Heart left ventricle (tissue), 16 donors: ENCODE data around the gene MTG1. TPM values are rescaled to one million over a fixed set of nuclear protein-coding genes. Genes with fewer than 3 reads are reported as not detected.
A peak's percentile ranks its signal among the peaks of the same experiment; 100 is the strongest.
"Not testable (repeated sequence)": the region's sequence is repeated elsewhere in the genome, so short reads cannot be mapped to it uniquely, and the experiment has no call there.

Experiments used
- ATAC-seq, 4 donors: fragments of 200-7000 bp; cut with Tn5 transposase; one replicate each; pipeline ENCODE4 v1.9.1; 2020 to 2022; ENCODE audit warnings: moderate library complexity in 4 of 4, mild to moderate bottlenecking in 3 of 4, moderate number of reproducible peaks in 1 of 4
- DNase-seq, 5 donors: peaks; one replicate each; pipeline ENCODE4 v3.0.0-alpha.2; 2020
- H3K27ac ChIP-seq, 12 donors: fragments of 200-600 bp; sonication (generic) in 4 of 12; one replicate each; pipeline versions ENCODE4 v1.5.0 to v1.8.0; 2016 to 2022; ENCODE audit warnings: mild to moderate bottlenecking in 2 of 12
- H3K27me3 ChIP-seq, 9 donors: fragments of 200-600 bp; sonication (generic) in 2 of 9; one replicate each; pipeline versions ENCODE4 v1.5.1 to v1.8.0; 2016 to 2022; ENCODE audit warnings: mild to moderate bottlenecking in 3 of 9
- H3K36me3 ChIP-seq, 9 donors: fragments of 200-600 bp; sonication (generic) in 2 of 9; one replicate each; pipeline versions ENCODE4 v1.5.0 to v1.8.0; 2018 to 2022; ENCODE audit warnings: mild to moderate bottlenecking in 2 of 9
- H3K4me1 ChIP-seq, 12 donors: fragments of 200-600 bp; sonication (generic) in 4 of 12; one replicate each; pipeline versions ENCODE4 v1.5.0 to v1.8.0; 2016 to 2022; ENCODE audit warnings: mild to moderate bottlenecking in 3 of 12
- H3K4me3 ChIP-seq, 12 donors: fragments of 200-600 bp; sonication (generic) in 4 of 12; one replicate each; pipeline versions ENCODE4 v1.5.0 to v1.8.0; 2017 to 2022; ENCODE audit warnings: mild to moderate bottlenecking in 9 of 12, moderate library complexity in 4 of 12
- H3K9me3 ChIP-seq, 12 donors: fragments of 200-600 bp; sonication (generic) in 4 of 12; one replicate each; pipeline versions ENCODE4 v1.5.0 to v1.8.0; 2016 to 2022; ENCODE audit warnings: mild to moderate bottlenecking in 1 of 12
- POLR2A ChIP-seq, 2 donors: fragments of 450-650 bp; IDR thresholded peaks; one replicate each; pipeline ENCODE4 v1.6.1; 2017; ENCODE audit warnings: antibody characterized with exemption in 2 of 2, mild to moderate bottlenecking in 2 of 2, moderate library complexity in 2 of 2
- WGBS, 4 donors: extraction: QIAGEN DNeasy Blood & Tissue Kit in 2 of 4; methylation state at CpG; one replicate each; pipeline versions ENCODE4 v1.1.5 to v1.1.7; 2013 to 2018; 5-methylcytosine and 5-hydroxymethylcytosine counted together
- intact Hi-C, 10 donors: fragments of 100-400 bp; cut with DNase I; formaldehyde crosslinking; loops; one replicate each; pipeline versions ENCODE4 v1.11.1 to v1.14.2; 2022
- polyA plus RNA-seq, 2 donors: library from polyadenylated mRNA; stranded (reverse); fragments of 200-250 nt; gene quantifications; one replicate each; pipeline ENCODE4 v1.2.3, GENCODE V29; 2013
- total RNA-seq, 9 donors: library from RNA; depleted of rRNA in 2 of 9; stranded (reverse); fragments of >200 nt in 2 of 9; fragmentation: NEBNext Ultra II Directional in 3 of 9; extraction: Animal tissue kit (Norgen Biotek cat#: 25700) in 3 of 9; gene quantifications; one replicate each; pipeline versions ENCODE4 v1.1.0 to v1.2.4, GENCODE V29; 2016 to 2023
- TF ChIP-seq, protein P1 (sequence below), 12 donors: fragments of 200-600 bp; sonication (generic) in 4 of 12; IDR thresholded peaks; one replicate each; pipeline versions ENCODE4 v1.5.0 to v1.8.0; 2018 to 2022; ENCODE audit warnings: antibody characterized with exemption in 12 of 12, mild to moderate bottlenecking in 5 of 12
- donor health status: ischemic (EF 13 %, LVEDD 7.1; RV severe dilation, severe dysfunction).
- donor health status: healthy with polysubstance abuse.
- donor health status: DM: no; HTN: yes; CAD: no.
- donor health status: DM: no; HTN: no; CAD: no.
- donor health status: ischemic (EF 25% LVEDD 6.9; RV normal size, moderate dysfunction).
- donor health status: ischemic (EF 25% LVEDD 5.7; RV mildly dilated, moderate dysfunction).
- donor health status: healthy.
- donor health status: DM: yes; HTN: yes; CAD: no.
- donor health status: ischemic (EF 35%, LVEDD 5.7; RV mildly dilated, moderate dysfunction).
- donor health status: nonischemic (EF 11% LVEDD 7.7; RV severe dilation, severe dysfunction).
- donor health status: DM: yes; HTN: yes; CAD: no.
- donor health status: PGD.
- donor health status: ischemic (EF 29% LVEDD 5.4; RV normal size, mild dysfunction).
- donor health status: nonischemic (EF 23%, LVEDD 6.1; RV moderate dilation, normal function).

Gene MTG1
- total and polyA plus RNA-seq, 11 donors = 11.6 to 34.2 (median 22.6) TPM

DNA sequence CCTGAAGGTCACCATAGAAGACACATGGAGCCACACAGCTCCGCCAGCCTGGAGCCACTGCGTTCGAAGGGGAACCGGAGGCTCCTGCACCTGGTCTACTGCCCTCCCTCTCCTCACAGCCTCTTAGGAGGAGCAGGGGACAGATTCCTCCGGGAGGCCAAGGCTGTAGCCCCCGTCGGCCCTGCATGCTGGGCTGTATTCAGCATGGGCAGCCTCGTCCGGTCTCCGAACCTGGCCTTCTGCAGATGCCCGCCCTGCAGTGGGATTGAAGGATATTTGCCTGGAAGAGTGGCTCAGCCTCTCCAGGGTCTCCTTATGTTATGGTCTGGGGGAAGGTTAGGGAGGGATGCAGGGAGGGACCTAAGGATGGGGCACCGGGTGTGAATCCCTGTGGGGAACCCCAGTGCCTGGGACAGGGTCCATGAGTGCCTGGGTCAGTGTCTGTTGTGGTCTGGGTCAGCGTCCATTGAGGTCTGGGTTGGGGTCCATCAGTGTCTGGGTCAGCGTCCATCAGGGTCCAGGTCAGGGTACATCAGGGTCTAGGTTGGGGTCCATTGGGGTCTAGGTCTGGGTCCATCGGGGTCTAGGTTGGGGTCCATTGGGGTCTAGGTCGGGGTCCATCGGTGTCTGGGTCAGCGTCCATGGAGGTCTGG lies 46.8 kb downstream of the MTG1 start:
- intact Hi-C loops = no loop called here
- Histone ChIP-seq H3K4me1 (peaks cover 0 to 6% (median 0%) of the 10 kb centered on the region in 12 donors), H3K9me3 (peaks cover 0 to 1% (median 0%) of the 10 kb centered on the region in 12 donors), H3K4me3 (no peak overlapping the region), H3K36me3 (no peaks in the 10 kb centered on the region), H3K27me3 (peaks cover 0 to 12% (median 0%) of the 10 kb centered on the region in 9 donors), H3K27ac (no peak overlapping the region)
- no peak for TF ChIP-seq POLR2A (IDR thresholded peaks at IDR 0.05)
- no peak for DNase-seq
- WGBS, 4 donors = 95 to 97% (median 95%) methylated on average over 9 to 18 of the region's 18 CpGs
- ATAC-seq = no peak

DNA sequence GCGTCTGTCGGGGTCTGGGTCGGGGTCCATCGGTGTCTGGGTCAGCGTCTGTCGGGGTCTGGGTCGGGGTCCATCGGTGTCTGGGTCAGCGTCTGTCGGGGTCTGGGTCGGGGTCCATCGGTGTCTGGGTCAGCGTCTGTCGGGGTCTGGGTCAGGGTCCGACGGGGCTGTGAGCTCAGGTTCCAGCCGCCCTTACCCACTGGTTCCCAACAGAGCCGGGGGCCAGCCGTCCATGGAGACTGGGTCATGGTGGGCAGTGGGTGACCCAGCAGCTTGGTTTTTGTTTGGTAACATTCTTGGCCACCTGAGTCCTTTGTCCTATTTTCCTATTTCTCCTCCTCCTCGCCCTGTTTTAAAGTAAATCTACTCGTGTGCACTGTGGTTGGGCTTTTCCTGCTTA lies 47.4 kb downstream of the MTG1 start:
- H3K9me3 ChIP-seq, intact Hi-C loops, ATAC-seq, H3K36me3 ChIP-seq, H3K27ac ChIP-seq, H3K4me3 ChIP-seq, H3K4me1 ChIP-seq: not testable (repeated sequence)
- peaks cover 0 to 16% (median 0%) of the 10 kb centered on the region in 9 donors for H3K27me3 ChIP-seq
- 85 to 91% (median 88%) methylated on average over 8 to 14 of the region's 21 CpGs for WGBS, 4 donors
- DNase-seq = peak in 1 of 5 donors; percentile 32

DNA sequence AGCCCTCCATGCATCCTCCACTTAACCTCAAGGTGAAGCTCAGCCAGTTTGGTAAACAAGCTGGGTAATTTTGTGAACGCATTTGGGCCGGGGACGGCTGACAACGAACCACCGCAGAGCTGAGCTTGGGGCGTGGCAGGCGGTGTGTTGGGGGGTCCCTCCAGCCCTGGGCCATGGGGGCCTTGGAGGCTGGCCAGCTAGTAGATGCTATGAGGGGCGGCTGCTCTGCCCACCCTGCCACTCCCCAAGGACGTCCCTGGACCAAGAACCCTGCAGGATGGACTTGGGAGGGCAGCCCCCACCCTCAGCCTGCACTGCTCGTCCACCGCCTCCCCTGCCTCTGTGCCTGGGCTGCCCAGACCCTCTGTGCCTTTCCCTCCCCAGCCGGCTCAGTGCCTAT lies 47.8 kb downstream of the MTG1 start:
- TF ChIP-seq, protein P1, sequence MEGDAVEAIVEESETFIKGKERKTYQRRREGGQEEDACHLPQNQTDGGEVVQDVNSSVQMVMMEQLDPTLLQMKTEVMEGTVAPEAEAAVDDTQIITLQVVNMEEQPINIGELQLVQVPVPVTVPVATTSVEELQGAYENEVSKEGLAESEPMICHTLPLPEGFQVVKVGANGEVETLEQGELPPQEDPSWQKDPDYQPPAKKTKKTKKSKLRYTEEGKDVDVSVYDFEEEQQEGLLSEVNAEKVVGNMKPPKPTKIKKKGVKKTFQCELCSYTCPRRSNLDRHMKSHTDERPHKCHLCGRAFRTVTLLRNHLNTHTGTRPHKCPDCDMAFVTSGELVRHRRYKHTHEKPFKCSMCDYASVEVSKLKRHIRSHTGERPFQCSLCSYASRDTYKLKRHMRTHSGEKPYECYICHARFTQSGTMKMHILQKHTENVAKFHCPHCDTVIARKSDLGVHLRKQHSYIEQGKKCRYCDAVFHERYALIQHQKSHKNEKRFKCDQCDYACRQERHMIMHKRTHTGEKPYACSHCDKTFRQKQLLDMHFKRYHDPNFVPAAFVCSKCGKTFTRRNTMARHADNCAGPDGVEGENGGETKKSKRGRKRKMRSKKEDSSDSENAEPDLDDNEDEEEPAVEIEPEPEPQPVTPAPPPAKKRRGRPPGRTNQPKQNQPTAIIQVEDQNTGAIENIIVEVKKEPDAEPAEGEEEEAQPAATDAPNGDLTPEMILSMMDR (IDR thresholded peaks at IDR 0.05) = no peak
- no peak for TF ChIP-seq POLR2A (IDR thresholded peaks at IDR 0.05)
- peaks cover 0 to 16% (median 0%) of the 10 kb centered on the region in 9 donors for H3K27me3 ChIP-seq
- intact Hi-C loops = no loop called here
- no peak overlapping the region for H3K27ac ChIP-seq
- ATAC-seq = no peak
- no peak overlapping the region for H3K4me3 ChIP-seq
- peaks cover 0 to 11% (median 4%) of the 10 kb centered on the region in 12 donors for H3K9me3 ChIP-seq
- 83 to 88% (median 86%) methylated on average over 7 to 12 of the region's 12 CpGs for WGBS, 4 donors
- peak in 2 of 5 donors; percentile 16 to 51 for DNase-seq
- H3K36me3 ChIP-seq = no peaks in the 10 kb centered on the region
- H3K4me1 ChIP-seq = peaks cover 0 to 6% (median 0%) of the 10 kb centered on the region in 12 donors

DNA sequence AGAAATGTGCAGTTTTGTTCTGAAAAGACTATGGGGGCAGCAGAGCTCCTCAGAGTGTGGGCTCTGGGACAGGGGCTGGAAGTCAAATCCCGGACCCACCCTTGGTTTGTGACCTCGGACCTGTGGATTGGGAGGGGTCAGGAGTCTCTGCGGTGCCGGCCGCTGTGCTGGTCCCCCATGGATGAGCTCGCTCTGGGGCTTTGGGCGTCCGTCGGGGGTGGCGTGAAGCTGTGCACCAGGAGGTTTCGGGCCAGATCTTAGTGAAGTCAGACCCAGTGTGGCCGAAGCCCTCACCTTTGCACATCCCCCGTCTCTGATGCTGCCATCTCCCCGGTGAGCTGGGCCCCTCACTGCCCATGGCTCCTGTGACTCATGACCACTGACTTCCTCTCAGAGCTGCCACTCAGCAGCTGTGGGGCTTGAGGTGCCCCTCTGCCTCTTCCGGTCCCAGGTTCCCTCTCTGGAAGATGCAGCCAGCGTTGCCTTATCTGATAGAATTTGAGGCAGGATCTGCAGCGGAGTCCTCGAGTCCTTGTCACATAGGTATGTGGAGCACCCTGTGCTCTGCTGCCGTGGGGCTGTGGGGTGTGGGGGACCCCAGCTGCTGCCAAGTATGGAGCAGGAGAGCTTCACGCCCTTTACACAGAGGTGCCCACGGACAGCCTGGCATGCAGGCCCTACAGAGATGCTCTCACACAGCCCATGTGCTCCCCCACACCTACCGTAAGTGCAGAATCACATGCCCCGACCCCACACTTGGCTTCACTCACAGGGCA lies 48.4 kb downstream of the MTG1 start:
- TF ChIP-seq, protein P1 (IDR thresholded peaks at IDR 0.05) = no peak
- no peak for TF ChIP-seq POLR2A (IDR thresholded peaks at IDR 0.05)
- intact Hi-C loops = no loop called here
- peak in 1 of 5 donors; percentile 52 for DNase-seq
- H3K27me3 ChIP-seq = peaks cover 0 to 16% (median 0%) of the 10 kb centered on the region in 9 donors
- H3K4me1 ChIP-seq = peaks cover 0 to 6% (median 0%) of the 10 kb centered on the region in 12 donors
- ATAC-seq = no peak
- no peak overlapping the region for H3K4me3 ChIP-seq
- no peaks in the 10 kb centered on the region for H3K36me3 ChIP-seq
- no peak overlapping the region for H3K27ac ChIP-seq
- WGBS, 4 donors = 81 to 83% (median 81%) methylated on average over 14 to 23 of the region's 23 CpGs
- H3K9me3 ChIP-seq = peaks cover 0 to 17% (median 10%) of the 10 kb centered on the region in 12 donors
